H1 (cell line): ENCODE measurements around the gene SYT2.

Experiments used
- BACH1 ChIP-seq: IDR thresholded peaks from 2 replicates; pipeline ENCODE4 v1.6.1; 2012; ENCODE audit warnings: low read length, improper control_type of control experiment
- CHD2 ChIP-seq: IDR thresholded peaks from 2 replicates; pipeline ENCODE4 v1.6.1; 2012; ENCODE audit warnings: low read length, improper control_type of control experiment
- CREB1 ChIP-seq: IDR thresholded peaks from 2 replicates; pipeline ENCODE4 v1.6.1; 2012; ENCODE audit warnings: inconsistent platforms
- KDM1A ChIP-seq: fragments of 200-600, 300-600 bp; sonication (generic); IDR thresholded peaks from 2 replicates; pipeline ENCODE4 v1.7.1; 2016; ENCODE audit warnings: mild to moderate bottlenecking, low read length, borderline replicate concordance
- NANOG ChIP-seq: IDR thresholded peaks from 2 replicates; pipeline ENCODE4 v1.6.1; 2011; ENCODE audit warnings: low read length, low read depth, mild to moderate bottlenecking, inconsistent platforms; ENCODE audit not compliant: insufficient read depth, poor library complexity, severe bottlenecking
- NRF1 ChIP-seq: IDR thresholded peaks from 2 replicates; pipeline ENCODE4 v1.6.1; 2011; ENCODE audit warnings: mild to moderate bottlenecking, low read depth, low read length, improper control_type of control experiment
- POLR2A ChIP-seq, 2 experiments: IDR thresholded peaks; 1 replicate in 1 of 2; 2 replicates in 1 of 2; pipeline ENCODE4 v1.6.1; 2011; ENCODE audit warnings: low read depth in 2 of 2, low read length in 2 of 2, mild to moderate bottlenecking in 2 of 2; ENCODE audit errors: control extremely low read depth in 1 of 2
- POLR2AphosphoS5 ChIP-seq: IDR thresholded peaks from 2 replicates; pipeline ENCODE4 v1.6.1; 2011; ENCODE audit warnings: low read depth, low read length
- RXRA ChIP-seq: IDR thresholded peaks from 2 replicates; pipeline ENCODE4 v1.6.1; 2011; ENCODE audit warnings: low read depth, mild to moderate bottlenecking, low read length, moderate library complexity; ENCODE audit not compliant: insufficient read depth
- SIN3A ChIP-seq, 2 experiments: IDR thresholded peaks in 1 of 2; conservative IDR thresholded peaks in 1 of 2; 2 replicates each; pipeline ENCODE4 v1.6.1; 2011 to 2012; ENCODE audit warnings: low read length in 2 of 2, improper control_type of control experiment in 1 of 2, low read depth in 1 of 2, mild to moderate bottlenecking in 1 of 2
- SUZ12 ChIP-seq: fragments of 200-600 bp; sonication (generic); IDR thresholded peaks from 2 replicates; pipeline ENCODE4 v1.6.1; 2012; ENCODE audit warnings: mild to moderate bottlenecking, inconsistent platforms, low read length, moderate library complexity, mixed read lengths
- TF ChIP-seq, protein P1 (sequence below), 3 experiments: IDR thresholded peaks; 1 replicate in 2 of 3; 2 replicates in 1 of 3; pipeline versions ENCODE4 v1.5.1 to v1.6.1; 2011; ENCODE audit warnings: low read length in 3 of 3, mild to moderate bottlenecking in 3 of 3, inconsistent platforms in 2 of 3, low read depth in 1 of 3, moderate library complexity in 1 of 3; ENCODE audit not compliant: insufficient read depth in 1 of 3; ENCODE audit errors: control extremely low read depth in 1 of 3
- TF ChIP-seq, protein P2 (sequence below): IDR thresholded peaks from 2 replicates; pipeline ENCODE4 v1.6.1; 2011; ENCODE audit warnings: low read length, improper control_type of control experiment

DNA sequence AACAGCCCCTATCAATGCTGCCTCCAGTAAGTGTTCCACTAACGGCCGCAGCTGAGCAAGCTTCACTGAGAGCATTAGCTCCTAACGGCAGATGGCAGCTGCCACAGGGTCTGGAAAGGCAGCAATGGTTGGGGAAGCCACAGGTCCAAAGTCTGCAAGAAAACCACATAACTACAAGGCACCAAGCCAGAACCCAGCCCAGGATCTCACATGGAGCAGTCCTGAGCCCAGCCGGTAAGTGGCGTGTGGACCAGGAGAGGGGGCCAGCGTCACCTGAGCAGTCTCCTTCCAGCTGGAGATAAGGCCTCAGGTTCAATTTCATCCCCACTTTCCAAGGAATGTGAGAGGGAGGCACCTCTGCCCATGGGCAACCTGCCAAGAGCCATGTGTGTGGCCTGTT lies 13.2 kb downstream of the SYT2 start:
- TF ChIP-seq, protein P1, sequence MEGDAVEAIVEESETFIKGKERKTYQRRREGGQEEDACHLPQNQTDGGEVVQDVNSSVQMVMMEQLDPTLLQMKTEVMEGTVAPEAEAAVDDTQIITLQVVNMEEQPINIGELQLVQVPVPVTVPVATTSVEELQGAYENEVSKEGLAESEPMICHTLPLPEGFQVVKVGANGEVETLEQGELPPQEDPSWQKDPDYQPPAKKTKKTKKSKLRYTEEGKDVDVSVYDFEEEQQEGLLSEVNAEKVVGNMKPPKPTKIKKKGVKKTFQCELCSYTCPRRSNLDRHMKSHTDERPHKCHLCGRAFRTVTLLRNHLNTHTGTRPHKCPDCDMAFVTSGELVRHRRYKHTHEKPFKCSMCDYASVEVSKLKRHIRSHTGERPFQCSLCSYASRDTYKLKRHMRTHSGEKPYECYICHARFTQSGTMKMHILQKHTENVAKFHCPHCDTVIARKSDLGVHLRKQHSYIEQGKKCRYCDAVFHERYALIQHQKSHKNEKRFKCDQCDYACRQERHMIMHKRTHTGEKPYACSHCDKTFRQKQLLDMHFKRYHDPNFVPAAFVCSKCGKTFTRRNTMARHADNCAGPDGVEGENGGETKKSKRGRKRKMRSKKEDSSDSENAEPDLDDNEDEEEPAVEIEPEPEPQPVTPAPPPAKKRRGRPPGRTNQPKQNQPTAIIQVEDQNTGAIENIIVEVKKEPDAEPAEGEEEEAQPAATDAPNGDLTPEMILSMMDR (IDR thresholded peaks at IDR 0.05; ENCODE audit: control extremely low read depth in 1 of 3, insufficient read depth in 1 of 3, low read depth in 1 of 3, low read length in 3 of 3), result peak; percentile 29 to 50 (median 47)
- TF ChIP-seq SIN3A (conservative IDR thresholded peaks at IDR 0.05 in 1 of 2, IDR thresholded peaks at IDR 0.05 in 1 of 2; ENCODE audit: low read depth in 1 of 2, low read length in 2 of 2), result no peak
- TF ChIP-seq NANOG, result no peak
- no peak for TF ChIP-seq POLR2AphosphoS5
- TF ChIP-seq KDM1A, result no peak
- TF ChIP-seq, protein P2, sequence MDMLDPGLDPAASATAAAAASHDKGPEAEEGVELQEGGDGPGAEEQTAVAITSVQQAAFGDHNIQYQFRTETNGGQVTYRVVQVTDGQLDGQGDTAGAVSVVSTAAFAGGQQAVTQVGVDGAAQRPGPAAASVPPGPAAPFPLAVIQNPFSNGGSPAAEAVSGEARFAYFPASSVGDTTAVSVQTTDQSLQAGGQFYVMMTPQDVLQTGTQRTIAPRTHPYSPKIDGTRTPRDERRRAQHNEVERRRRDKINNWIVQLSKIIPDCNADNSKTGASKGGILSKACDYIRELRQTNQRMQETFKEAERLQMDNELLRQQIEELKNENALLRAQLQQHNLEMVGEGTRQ, result no peak
- no peak for TF ChIP-seq BACH1
- no peak for TF ChIP-seq CREB1
- TF ChIP-seq POLR2A (IDR thresholded peaks at IDR 0.05; ENCODE audit: control extremely low read depth in 1 of 2, low read depth in 2 of 2, low read length in 2 of 2), result no peak
- TF ChIP-seq RXRA, result no peak
- no peak for TF ChIP-seq SUZ12
- TF ChIP-seq CHD2, result no peak
- no peak for TF ChIP-seq NRF1
